ENCODE measurements around the gene PLEKHN1.

The PLEKHN1 gene

GRCh38 chr1:963746-964525 is 2.3 kb upstream of the PLEKHN1 start:
- no peak for TF ChIP-seq CTCF (IDR thresholded peaks at IDR 0.05)

GRCh38 chr1:964691-965525 is 1.4 kb upstream of the PLEKHN1 start:
- TF ChIP-seq CTCF (IDR thresholded peaks at IDR 0.05) = no peak

GRCh38 chr1:965526-966134 is 652 bp upstream of the PLEKHN1 start:
- no peak for TF ChIP-seq CTCF (IDR thresholded peaks at IDR 0.05)

GRCh38 chr1:966704-967300 is 520 bp downstream of the PLEKHN1 start:
- TF ChIP-seq CTCF (IDR thresholded peaks at IDR 0.05) = no peak

- no peak for TF ChIP-seq CTCF (IDR thresholded peaks at IDR 0.05)
These were observed 1.4 kb downstream of the PLEKHN1 start for GRCh38 chr1:967466-968343.

GRCh38 chr1:969260-969855 is 3.1 kb downstream of the PLEKHN1 start:
- TF ChIP-seq CTCF (IDR thresholded peaks at IDR 0.05) = no peak

All from LNCAP (cell line).